Loucy (cell line): ENCODE results near the gene GFPT2.

Experiments used
- EZH2phosphoT487 ChIP-seq: fragments of 200-600 bp; IDR thresholded peaks from 2 replicates; pipeline ENCODE4 v1.6.1; 2018; ENCODE audit warnings: antibody characterized with exemption, mild to moderate bottlenecking, moderate library complexity, borderline replicate concordance
- TF ChIP-seq, protein P1 (sequence below): fragments of 200-600 bp; sonication (generic); conservative IDR thresholded peaks from 2 replicates; pipeline ENCODE4 v1.5.1; 2014; ENCODE audit warnings: mild to moderate bottlenecking, antibody characterized with exemption, low read length

GRCh38 chr5:180382926-180383325, 29.8 kb upstream of the GFPT2 start:
- TF ChIP-seq, protein P1, sequence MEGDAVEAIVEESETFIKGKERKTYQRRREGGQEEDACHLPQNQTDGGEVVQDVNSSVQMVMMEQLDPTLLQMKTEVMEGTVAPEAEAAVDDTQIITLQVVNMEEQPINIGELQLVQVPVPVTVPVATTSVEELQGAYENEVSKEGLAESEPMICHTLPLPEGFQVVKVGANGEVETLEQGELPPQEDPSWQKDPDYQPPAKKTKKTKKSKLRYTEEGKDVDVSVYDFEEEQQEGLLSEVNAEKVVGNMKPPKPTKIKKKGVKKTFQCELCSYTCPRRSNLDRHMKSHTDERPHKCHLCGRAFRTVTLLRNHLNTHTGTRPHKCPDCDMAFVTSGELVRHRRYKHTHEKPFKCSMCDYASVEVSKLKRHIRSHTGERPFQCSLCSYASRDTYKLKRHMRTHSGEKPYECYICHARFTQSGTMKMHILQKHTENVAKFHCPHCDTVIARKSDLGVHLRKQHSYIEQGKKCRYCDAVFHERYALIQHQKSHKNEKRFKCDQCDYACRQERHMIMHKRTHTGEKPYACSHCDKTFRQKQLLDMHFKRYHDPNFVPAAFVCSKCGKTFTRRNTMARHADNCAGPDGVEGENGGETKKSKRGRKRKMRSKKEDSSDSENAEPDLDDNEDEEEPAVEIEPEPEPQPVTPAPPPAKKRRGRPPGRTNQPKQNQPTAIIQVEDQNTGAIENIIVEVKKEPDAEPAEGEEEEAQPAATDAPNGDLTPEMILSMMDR, result no peak
- TF ChIP-seq EZH2phosphoT487, result no peak
